OCI-LY7 (cell line): ENCODE results near the gene ABCC8.

ENCODE experiments used
- CTCF ChIP-seq: fragments of 200-600 bp; sonication (generic); conservative IDR thresholded peaks from 2 replicates; pipeline ENCODE4 v1.5.1; 2014; ENCODE audit warnings: mild to moderate bottlenecking, antibody characterized with exemption, low read length, moderate library complexity, mixed read lengths
- EZH2phosphoT487 ChIP-seq: fragments of 200-600 bp; sonication (generic); IDR thresholded peaks from 2 replicates; pipeline ENCODE4 v1.6.1; 2018; ENCODE audit warnings: low read depth, borderline replicate concordance, mild to moderate bottlenecking, mixed run types, antibody characterized with exemption, low read length, moderate library complexity, mixed read lengths

GRCh38 chr11:17428261-17428660 is 48.4 kb downstream of the ABCC8 start:
- TF ChIP-seq CTCF (no peak), EZH2phosphoT487 (no peak)
